ENCODE measurements around the gene PCDH9.

The PCDH9 gene

DNA sequence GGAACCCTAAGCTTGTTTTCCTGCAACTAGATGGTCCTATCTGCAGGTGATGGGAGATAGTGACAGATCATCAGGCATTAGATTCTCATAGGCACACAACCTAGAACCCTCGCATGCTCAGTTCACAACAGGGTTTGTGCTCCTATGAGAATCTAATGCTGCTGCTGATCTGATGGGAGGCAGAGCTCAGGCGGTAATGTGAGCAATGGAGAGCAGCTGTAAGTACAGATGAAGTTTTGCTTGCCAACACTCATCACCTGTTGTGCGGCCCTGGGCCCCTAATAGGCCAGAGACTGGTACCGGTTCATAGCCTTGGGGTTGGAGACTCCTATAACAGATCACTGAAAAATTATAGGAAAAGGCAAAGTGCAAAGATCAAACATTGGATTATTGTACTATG, 267.2 kb downstream of the PCDH9 start:
- DNase-seq: no peak

GRCh38 chr13:66958611-66959010, 271.5 kb downstream of the PCDH9 start:
- DNase-seq: no peak

GRCh38 chr13:66952507-66952906, 277.6 kb downstream of the PCDH9 start:
- DNase-seq: no peak

DNA sequence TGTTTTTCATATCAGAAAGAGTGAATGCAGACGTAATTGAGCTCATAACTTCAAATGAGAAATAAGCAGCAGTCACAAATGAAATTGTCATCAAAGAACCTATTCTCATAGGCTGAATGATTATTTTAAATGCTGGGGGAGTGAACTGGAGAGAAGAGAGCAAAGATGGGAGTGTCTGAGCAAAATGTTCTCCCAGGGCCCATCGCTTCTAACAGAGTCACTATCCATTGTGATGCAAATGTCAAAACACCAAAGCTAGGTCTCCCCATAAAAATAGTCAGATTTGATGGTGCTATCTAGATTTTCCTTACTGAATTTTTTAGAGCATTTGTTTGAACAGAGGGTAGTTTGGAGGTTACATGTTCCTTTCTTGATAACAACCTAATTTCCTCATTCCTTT, 278.7 kb downstream of the PCDH9 start:
- DNase-seq: no peak

DNA sequence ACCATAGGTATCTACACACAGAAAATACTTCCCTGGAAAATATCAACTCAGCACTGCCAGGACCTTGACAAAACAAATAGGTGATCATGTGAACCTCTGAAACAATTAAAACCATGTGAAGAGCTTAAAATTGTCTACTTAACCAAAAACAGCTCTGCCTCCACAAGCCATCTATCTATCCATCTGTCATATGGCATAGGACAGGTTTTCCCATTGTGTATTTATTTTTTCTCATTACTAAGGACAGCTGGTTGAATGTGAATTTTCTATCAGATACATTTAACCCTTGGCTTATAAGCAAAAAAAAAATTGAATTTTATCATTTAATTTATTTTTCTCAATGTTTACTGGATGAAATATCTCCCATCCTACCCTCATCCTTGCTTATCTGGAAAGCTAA, 279.5 kb downstream of the PCDH9 start:
- DNase-seq: no peak

- no peak for DNase-seq
Measured at GRCh38 chr13:66948910-66949309, 281.2 kb downstream of the PCDH9 start.

DNA sequence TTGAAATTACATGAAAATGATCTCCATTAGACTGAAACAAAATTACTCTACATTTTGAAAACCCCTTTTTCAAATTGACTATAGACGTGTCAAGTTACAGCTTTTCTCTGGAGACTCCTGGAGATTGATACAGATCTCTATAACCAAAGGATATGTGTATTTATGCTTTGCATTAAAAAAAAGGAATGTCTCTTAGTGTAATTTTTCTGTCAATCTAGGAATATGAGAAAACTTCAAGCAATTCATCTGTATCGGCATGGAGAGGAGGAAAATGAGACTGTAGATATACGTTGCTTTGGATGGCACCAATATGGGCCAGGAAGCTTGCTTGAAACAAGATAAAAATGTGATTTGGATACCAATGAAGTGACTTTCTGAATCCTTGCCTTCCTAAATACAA, 286.6 kb downstream of the PCDH9 start:
- no peak for DNase-seq

DNA sequence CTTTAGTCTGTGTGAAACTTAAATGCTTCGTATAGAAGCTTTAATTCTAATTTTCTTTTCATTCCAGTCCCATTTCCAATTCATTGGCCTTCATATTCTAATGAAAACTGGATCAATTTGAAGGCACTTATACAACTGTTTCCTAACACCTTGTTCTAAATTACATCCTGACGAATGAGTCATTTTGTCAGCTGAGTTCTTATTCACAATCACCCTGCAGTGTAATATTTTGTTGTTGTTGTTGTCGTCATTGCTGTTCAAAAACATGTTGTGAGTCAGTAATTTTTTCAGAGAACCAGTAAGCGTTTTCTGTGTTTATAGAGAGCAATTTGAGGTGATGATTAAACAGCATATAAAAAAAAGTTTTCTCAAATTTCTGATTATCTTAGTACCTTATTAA, 290.0 kb downstream of the PCDH9 start:
- no peak for DNase-seq

DNA sequence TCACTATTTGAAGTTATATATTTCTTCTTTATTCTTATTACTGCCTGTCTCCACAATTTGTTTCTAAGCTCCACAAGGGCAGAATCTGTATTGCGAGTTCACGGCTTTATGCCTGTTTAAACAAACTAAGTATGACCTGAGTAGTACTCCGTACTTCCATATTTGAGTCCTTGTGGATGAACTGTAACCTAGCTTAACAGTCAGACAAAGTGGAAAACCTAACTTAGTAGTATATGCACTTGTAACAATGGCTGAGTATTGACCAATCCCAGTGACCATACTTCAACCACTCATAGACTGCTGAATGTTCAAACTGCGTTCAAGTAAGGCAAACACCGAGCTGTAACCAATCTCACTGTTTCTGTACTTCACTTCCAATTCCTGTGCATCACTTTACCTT, 292.7 kb downstream of the PCDH9 start:
- DNase-seq: no peak

- DNase-seq: no peak
Measured at GRCh38 chr13:66933994-66934393, 296.1 kb downstream of the PCDH9 start.

DNA sequence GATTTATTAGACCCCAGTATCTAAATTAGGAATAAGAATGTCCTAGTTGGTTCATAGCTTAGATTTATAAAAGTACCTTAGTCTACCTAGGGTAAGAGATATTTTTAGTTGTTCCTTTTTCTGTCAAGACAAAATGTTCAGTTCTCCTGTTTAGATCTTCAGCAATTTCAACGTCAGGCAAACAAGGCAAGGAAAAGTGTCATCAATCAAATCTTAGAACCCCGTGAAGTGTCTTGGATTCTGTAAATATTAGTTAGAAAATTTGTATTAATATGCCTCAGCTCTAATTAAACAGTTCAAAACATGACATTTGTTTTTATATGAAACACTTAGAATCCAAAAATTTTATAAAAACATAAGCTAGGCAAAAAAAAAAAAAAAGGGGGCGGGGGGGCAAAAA, 296.6 kb downstream of the PCDH9 start:
- no peak for DNase-seq

- no peak for DNase-seq
Measured at GRCh38 chr13:66927562-66927961, 302.6 kb downstream of the PCDH9 start.

DNA sequence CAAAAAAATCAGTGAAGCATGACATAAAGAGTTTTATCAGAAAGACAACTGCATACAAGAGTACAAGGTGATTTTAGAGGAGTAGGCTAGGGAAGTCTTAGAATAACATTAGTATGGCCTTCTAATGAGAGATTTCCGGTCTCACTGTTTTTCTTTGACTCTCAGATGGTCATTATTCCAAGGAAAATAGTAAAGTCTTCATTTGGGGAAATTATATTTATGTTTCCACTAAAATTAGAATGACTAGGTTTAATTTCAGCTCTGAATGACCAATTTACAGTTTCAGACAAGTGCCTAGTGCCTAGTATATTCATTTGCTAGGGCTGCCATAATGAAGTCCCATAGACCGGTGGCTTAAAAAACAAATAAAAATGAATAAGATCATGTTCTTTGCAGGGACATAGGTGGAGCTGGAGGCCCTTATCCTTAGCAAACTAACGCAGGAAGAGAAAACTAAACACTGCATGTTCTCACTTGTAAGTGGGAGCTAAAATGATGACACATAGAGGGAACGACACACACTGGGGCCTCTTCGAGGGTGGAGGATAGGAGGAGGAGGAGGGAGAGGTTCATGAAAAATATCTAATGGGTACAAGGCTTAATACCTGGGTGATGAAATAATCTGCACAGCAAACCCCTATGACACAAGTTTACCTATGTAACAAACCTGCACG, 303.1 kb downstream of the PCDH9 start:
- DNase-seq: no peak

- no peak for DNase-seq
Measured at GRCh38 chr13:66926200-66926850, 303.8 kb downstream of the PCDH9 start.

DNA sequence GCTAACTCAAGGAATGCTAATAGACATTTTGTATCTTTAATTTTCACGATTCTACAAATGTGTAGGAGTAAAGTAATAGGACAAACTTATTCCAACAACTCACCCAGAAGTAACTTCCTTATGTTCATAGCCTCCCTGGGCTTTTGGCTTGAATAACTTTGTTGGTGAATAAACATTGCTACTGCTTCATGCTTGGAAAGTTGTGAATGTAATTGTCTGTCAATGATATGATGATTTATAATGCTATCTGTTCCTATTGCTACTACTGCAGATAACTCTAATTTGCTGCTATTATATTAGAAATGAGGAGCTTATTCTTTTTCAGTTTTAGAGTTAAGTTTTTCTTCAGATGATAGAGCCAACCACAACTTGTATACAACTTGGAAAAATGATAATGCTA, 307.7 kb downstream of the PCDH9 start:
- DNase-seq: no peak

- DNase-seq: no peak
Measured at GRCh38 chr13:66921437-66921836, 308.7 kb downstream of the PCDH9 start.

DNA sequence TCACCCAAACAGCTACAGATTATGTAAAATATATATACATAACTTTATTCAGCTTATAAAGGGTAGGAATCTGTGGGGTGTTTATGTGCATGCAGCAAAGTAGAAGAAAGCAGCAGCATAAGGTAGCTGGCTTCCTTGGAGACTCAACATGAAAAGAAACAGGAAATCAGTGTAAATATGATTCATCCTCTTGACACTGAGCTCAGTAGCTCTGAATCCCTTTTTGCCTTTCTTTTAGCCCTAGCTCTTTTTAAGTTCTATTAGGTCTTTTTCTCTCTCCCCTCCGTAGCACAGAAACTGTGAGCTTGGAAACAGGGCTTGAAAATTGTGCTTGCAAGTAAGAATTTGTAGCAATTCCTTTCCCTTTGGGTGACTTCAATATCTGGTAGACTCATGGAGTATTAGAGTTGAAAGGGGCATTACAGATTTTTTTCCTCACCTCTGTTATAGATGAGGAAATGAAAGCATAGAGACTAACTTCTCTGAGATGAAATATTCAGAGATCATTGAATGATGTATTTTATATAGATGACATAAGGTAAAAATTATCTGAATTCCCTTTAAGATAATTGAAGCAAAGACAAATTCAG, 314.4 kb downstream of the PCDH9 start:
- DNase-seq: no peak

- no peak for DNase-seq
Measured at GRCh38 chr13:66914155-66914554, 316.0 kb downstream of the PCDH9 start.

GRCh38 chr13:66911411-66911939, 318.7 kb downstream of the PCDH9 start:
- no peak for DNase-seq

GRCh38 chr13:66899955-66900354, 330.2 kb downstream of the PCDH9 start:
- no peak for DNase-seq

DNA sequence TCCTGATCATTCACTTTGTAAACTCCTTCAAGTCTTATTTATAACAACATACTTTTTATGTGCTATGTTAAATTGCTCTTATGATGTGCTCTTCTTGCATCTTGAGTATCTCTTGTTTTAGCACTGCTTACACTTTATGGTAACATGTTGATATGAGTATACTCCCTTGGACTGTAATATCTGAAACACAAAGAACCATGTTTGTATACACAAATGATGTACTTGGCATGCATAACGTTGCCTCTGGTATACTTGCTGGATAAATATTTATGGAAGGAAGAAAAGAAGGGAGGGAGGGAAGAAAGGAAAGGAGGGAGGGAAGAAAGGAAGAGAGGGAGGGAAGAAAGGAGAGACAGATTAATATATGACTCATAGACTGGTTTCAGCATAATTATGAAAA, 333.2 kb downstream of the PCDH9 start:
- DNase-seq: no peak

GRCh38 chr13:66895780-66896179, 334.4 kb downstream of the PCDH9 start:
- no peak for DNase-seq

GRCh38 chr13:66895320-66895719, 334.8 kb downstream of the PCDH9 start:
- no peak for DNase-seq

DNA sequence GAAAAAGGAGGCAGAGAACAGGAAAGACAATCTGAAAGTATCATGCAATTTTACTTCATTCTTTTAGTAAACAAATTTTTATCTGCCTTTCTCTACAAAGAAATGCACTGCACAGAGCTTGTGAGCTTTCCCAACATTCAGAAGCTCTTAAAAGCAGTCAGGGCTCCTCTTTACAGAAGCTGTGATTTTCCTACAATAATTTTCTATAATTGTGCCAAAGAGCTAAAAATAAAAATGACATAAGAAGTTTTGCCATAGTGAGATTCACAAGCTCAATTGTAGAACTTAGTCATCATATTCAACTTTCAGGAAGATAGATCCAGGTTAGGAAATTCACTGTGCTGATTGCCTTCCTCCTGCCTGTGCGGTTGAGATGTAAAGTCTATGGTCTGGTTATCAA, 341.4 kb downstream of the PCDH9 start:
- DNase-seq: no peak
